HG03175 (cell line): ENCODE data around the gene UBE2U.
"Not testable (repeated sequence)": the region's sequence is repeated elsewhere in the genome, so short reads cannot be mapped to it uniquely, and the experiment has no call there.

Experiments used
- ATAC-seq: cut with Tn5 transposase; IDR thresholded peaks from one replicate; pipeline ENCODE4 v1.9.1; 2021; ENCODE audit warnings: mild to moderate bottlenecking, moderate library complexity; ENCODE audit not compliant: unreplicated experiment

The UBE2U gene

DNA sequence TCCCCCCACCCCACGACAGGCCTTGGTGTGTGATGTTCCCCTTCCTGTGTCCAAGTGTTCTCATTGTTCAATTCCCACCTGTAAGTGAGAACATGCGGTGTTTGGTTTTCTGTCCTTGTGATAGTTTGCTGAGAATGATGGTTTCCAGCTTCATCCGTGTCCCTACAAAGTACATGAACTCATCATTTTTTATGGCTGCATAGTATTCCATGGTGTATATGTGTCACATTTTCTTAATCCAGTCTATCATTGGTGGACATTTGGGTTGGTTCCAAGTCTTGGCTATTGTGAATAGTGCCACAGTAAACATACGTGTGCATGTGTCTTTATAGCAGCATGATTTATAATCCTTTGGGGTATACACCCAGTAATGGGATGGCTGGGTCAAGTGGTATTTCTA is 36.1 kb downstream of the UBE2U start:
- not testable (repeated sequence) for ATAC-seq

DNA sequence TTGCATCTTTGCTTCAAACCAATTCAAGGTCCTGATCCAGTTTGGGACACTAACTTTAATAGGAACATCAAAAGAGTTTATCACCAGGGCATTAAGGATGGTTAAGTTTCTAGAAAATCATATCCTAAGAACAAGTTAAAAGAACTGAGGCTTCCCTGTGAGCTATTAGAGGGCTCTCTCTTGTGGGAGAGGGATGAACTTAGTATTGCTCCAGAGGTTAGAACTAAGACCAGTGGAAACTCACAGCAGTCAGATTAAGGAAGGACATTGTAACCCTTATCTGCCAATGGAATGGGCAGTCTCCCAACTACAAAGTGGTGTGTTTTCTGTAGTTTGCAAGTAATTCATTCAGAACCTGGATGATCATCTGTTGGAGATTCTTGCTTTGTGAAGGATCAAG is 36.8 kb downstream of the UBE2U start:
- no peak for ATAC-seq

- no peak for ATAC-seq
These were observed 37.6 kb downstream of the UBE2U start for GRCh38 chr1:64241069-64241468.

DNA sequence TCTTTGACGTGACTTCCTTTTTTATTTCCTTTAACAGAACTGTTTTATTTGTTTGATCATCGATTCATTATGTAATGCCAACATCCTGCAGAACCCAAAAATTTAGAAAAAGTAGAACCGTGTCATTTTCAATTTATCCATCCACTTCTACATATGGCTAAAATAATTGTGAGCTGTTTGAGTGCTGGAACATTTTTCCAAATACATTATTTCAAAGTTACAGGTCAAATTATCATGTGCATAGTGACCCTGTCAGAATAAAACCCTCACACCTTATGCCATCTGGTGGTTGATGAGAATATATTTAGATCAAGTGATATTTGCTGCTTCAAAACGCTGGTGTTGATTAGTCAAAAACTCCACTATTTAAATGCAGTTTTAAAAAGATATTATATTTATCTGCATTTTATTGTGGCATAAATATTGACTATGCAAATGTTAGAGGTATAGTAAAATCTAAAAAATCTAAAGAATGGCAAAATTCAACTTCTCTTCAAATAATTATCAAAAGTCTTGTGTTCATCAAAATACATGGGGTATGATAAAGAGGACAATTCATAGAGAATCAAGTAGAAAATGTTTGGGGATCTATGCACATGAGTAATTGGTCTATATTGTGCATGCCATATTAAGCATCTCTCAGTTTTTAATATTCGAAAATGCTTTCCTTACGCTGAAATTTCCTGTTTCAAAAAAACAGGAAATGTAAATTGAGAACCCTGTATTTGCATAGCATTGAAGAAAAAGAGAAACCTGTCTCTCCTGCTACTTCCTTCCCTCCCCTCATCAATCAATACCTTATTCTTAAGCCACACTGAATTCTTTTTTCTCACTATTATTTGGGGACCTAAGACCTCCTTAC is 39.7 kb downstream of the UBE2U start:
- peak; percentile 51 for ATAC-seq

- no peak for ATAC-seq
These were observed 40.3 kb downstream of the UBE2U start for GRCh38 chr1:64243757-64244080.

GRCh38 chr1:64245495-64245894 is 42.1 kb downstream of the UBE2U start:
- ATAC-seq: no peak

GRCh38 chr1:64246294-64246917 is 43.0 kb downstream of the UBE2U start:
- ATAC-seq: peak; percentile 47

DNA sequence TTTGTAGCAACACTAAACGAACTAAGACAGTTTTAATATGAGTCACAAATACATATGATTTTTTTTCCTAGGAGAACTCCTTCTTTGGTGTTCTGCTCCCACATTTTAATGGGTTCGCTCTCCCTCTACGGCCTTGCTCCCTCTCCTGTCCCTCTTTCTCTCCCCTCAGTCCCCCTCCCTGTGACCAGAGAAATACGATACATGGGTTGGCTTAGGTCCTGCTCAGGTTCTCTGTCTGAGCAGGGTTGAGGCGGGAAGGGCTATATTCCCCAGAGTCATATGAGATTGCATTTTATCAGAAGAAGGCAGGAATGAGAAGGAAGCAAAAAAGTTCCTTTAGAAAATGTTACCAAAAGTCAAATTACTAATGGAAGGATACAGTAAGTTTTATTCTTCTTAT is 44.6 kb downstream of the UBE2U start:
- ATAC-seq: no peak

DNA sequence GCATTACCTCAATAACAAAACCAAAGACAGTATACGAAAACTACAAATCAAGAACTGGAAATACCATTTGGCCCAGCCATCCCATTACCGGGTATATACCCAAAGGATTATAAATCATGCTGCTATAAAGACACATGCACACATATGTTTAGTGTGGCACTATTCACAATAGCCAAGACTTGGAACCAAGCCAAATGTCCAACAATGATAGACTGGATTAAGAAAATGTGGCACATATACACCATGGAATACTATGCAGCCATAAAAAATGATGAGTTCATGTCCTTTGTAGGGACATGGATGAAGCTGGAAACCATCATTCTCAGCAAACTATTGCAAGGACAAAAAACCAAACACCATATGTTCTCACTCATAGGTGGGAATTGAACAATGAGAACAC is 47.0 kb downstream of the UBE2U start:
- ATAC-seq: not testable (repeated sequence)

DNA sequence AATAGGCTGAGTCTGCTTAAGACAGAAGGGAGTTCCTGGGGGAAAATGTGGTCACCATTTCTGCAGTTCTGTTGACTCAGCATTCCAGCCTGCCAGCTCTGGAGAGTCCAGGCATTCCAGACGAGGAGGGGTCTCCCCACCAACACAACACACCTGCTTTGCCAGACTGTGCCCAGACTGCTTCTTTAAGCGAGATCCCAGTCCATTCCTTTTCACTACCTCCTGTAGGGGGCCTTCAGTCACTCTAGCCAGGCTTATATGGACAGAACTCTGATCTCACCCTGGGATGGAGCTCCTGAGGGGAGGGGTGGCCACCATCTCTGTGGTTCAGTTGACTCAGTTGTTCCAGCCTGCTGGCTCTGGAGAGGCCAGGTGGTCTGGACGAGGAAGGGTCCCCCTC is 48.5 kb downstream of the UBE2U start:
- no peak for ATAC-seq

DNA sequence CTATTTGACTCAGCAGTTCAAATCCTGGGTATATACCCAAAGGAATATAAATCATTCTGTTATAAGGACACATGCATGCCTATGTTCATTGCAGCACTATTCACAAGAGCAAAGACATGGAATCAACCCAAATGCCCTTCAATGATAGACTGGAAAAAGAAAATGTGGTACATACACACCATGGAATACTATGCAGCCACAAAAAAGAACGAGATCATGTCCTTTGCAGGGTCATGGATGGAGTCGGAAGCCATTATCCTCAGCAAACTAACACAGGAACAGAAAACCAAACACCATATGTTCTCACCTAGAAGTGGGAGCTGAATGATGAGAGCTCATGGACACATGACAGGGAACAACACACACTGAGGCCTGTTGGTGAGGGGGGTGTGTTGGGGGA is 53.8 kb downstream of the UBE2U start:
- ATAC-seq: not testable (repeated sequence)

- ATAC-seq: not testable (repeated sequence)
These were observed 55.0 kb downstream of the UBE2U start for GRCh38 chr1:64258444-64258843.

DNA sequence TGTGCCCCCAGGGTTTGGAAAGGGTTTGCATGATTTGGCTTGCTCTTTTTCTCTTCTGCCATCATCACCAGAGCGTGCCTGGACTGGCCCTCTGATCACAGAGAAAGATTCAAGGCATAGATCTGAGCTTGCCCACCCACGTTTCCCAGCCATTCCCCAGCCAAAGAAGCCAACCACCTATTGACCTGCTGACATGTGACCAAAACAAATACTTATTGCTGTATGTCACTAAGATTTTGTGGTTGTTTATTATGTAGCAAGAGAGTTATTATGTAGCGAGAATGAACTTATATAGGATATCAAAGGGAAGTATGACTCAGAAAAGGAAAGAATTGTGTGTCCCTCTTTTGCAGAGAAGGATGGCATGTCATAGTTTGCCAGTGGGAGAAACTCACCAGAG is 59.9 kb downstream of the UBE2U start:
- no peak for ATAC-seq

DNA sequence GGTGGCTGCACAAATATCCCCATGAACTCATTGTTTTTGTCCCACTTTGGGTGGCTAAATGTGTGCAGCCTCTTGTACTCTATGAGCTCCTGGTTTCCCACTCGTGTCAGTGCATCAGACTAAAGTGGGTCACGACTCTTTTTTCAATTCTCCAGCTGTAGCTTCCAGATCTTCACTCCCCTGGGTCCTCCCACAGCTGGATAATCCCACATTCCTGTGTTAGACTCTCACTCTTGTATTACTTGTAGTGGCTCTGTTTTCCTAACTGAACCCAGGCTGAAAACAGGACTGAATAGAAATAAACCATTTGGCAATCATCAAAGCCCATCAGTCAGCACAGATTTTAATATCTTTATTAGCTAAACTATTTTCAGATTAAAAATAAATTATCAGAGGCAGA is 60.4 kb downstream of the UBE2U start:
- no peak for ATAC-seq

DNA sequence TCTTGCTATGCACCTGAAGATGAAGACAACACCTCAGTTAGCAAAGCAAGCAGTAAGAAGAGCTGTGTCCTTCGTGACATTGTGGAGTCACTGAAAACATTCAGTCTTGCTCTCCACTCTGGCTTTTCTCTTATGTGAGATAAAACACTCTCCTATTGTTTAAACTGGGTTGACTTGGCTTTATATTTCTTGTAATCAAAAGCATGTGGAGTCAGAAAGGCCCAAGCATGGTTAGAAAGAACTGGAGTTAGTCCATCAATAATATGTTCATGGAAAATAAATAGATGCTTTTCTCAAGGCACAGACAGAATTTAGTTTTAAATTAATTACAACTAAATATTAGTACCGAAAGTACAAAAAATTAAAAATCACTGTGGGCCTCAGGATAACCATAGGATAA is 61.7 kb downstream of the UBE2U start:
- no peak for ATAC-seq

GRCh38 chr1:64266991-64267390 is 63.6 kb downstream of the UBE2U start:
- ATAC-seq: no peak

GRCh38 chr1:64268653-64269557 is 65.5 kb downstream of the UBE2U start:
- peak; percentile 71 for ATAC-seq

- no peak for ATAC-seq
These were observed 66.1 kb downstream of the UBE2U start for GRCh38 chr1:64269558-64269884.

DNA sequence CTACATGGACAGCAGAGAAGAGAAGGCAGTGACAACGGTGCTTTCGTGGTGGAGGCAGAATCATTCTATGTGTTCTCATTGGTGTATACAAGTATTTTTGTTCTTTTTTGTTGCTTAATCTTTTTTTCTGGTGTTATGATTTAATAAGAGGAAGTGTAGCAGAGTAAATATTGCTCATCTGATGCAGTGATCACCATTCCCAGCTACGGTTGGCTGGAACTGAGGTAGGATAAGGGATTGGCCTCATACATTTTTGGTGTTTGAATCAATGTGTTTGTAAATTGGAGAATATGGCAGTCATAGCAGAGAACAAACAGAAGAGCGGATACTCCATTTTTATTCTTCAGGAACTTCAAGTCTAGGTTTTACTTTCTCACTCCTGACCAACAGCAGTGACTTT is 76.6 kb downstream of the UBE2U start:
- ATAC-seq: no peak

- no peak for ATAC-seq
These were observed 78.9 kb downstream of the UBE2U start for GRCh38 chr1:64282351-64282750.

- no peak for ATAC-seq
These were observed 83.6 kb downstream of the UBE2U start for GRCh38 chr1:64287071-64287470.

DNA sequence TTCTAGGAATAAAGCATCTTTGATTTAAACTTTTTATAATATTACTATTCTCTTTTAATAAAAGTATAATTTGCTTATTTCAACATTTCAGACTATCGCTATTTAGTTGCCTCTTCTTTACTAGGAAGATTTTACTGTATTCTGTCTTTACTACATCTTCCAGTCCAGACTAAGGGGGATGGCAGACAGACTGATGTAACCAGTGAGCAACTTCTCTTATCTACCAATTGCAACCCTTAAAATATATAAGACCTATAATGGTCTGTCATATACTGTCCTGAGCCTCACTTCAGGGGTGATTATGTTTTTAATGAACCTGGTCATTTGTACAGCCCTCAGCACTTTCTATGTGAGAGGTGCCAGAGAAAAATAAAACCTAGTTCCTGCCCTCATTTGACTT is 87.0 kb downstream of the UBE2U start:
- no peak for ATAC-seq
